ENCODE data around the gene RNF168. TPM values are rescaled to one million over a fixed set of nuclear protein-coding genes. Genes with fewer than 3 reads are reported as not detected.

Gene RNF168
- total and polyA plus RNA-seq, 7 experiments from 2014 or later, result 8.5 to 55.9 (median 29.4) TPM

Other genes with a start within 250 kb of the RNF168 start
- gene PCYT1A, start 216.0 kb downstream of the RNF168 start, total RNA-seq, result 10 to 100 TPM; 47.5 to 87.6 (median 62.9) TPM
- 10 to 100 TPM; 11.5 to 12.8 TPM for gene PCYT1A, start 216.0 kb downstream of the RNF168 start, polyA plus RNA-seq
- gene DYNLT2B, start 185.5 kb downstream of the RNF168 start, total RNA-seq, result 10 to 100 TPM in 1 of 5 experiments, 1 to 10 TPM in 4; 3.3 to 20.8 (median 5.1) TPM
- gene DYNLT2B, start 185.5 kb downstream of the RNF168 start, polyA plus RNA-seq, result 1 to 10 TPM; 4.5 to 7.6 TPM
- 1 to 10 TPM in 3 of 5 experiments, not detected in 2; 1.0 to 1.3 (median 1.3) TPM for gene TM4SF19, start 165.4 kb downstream of the RNF168 start, total RNA-seq
- under 1 TPM; 0.14 to 0.34 TPM for gene TM4SF19, start 165.4 kb downstream of the RNF168 start, polyA plus RNA-seq
- 10 to 100 TPM; 52.6 to 90.6 (median 77.0) TPM for gene UBXN7, start 71.3 kb downstream of the RNF168 start, total RNA-seq
- gene UBXN7, start 71.3 kb downstream of the RNF168 start, polyA plus RNA-seq, result 10 to 100 TPM; 30.2 to 30.9 TPM
- gene SMCO1, start 11.6 kb upstream of the RNF168 start, total RNA-seq, result not detected
- not detected for gene SMCO1, start 11.6 kb upstream of the RNF168 start, polyA plus RNA-seq
- 10 to 100 TPM; 13.6 to 31.5 (median 22.7) TPM for gene WDR53, start 64.8 kb upstream of the RNF168 start, total RNA-seq
- 10 to 100 TPM; 11.9 to 25.1 TPM for gene WDR53, start 64.8 kb upstream of the RNF168 start, polyA plus RNA-seq
- gene FBXO45, start 64.9 kb upstream of the RNF168 start, total RNA-seq, result 10 to 100 TPM in 1 of 5 experiments, 1 to 10 TPM in 4; 2.8 to 15.9 (median 7.1) TPM
- gene FBXO45, start 64.9 kb upstream of the RNF168 start, polyA plus RNA-seq, result 1 to 10 TPM; 1.2 to 2.0 TPM
- gene NRROS, start 135.9 kb upstream of the RNF168 start, total RNA-seq, result 10 to 100 TPM in 4 of 5 experiments, 1 to 10 TPM in 1; 9.8 to 53.3 (median 14.2) TPM
- gene NRROS, start 135.9 kb upstream of the RNF168 start, polyA plus RNA-seq, result 1 to 10 TPM; 1.3 to 4.3 TPM
- gene CEP19, start 208.5 kb upstream of the RNF168 start, total RNA-seq, result 1 to 10 TPM in 4 of 5 experiments, under 1 TPM in 1; 0.96 to 8.1 (median 6.9) TPM
- 10 to 100 TPM in 1 of 2 donors, 1 to 10 TPM in 1; 5.0 to 10.7 TPM for gene CEP19, start 208.5 kb upstream of the RNF168 start, polyA plus RNA-seq
- gene PIGX, start 208.6 kb upstream of the RNF168 start, total RNA-seq, result 10 to 100 TPM; 13.7 to 58.5 (median 17.3) TPM
- 10 to 100 TPM; 22.6 to 35.9 TPM for gene PIGX, start 208.6 kb upstream of the RNF168 start, polyA plus RNA-seq
- 10 to 100 TPM; 57.7 to 97.3 (median 79.7) TPM for gene PAK2, start 236.1 kb upstream of the RNF168 start, total RNA-seq
- 10 to 100 TPM; 25.8 to 30.8 TPM for gene PAK2, start 236.1 kb upstream of the RNF168 start, polyA plus RNA-seq